Astrocyte (in vitro differentiated cells and primary cell): ENCODE data around the gene PDZD7. TPM values are rescaled to one million over a fixed set of nuclear protein-coding genes. Genes with fewer than 3 reads are reported as not detected.
A peak's percentile ranks its signal among the peaks of the same experiment; 100 is the strongest.

Source experiments
- DNase-seq: peaks from one replicate; pipeline ENCODE4 v3.0.0-alpha.2; 2010; ENCODE audit warnings: low read depth
- FAIRE-seq: peaks from 2 replicates; lab custom pipeline; 2011; peaks lifted over from hg19 to GRCh38; lab: Jason Lieb, UNC
- H2AFZ ChIP-seq: 2 replicates; pipeline ENCODE4 v1.6.0; 2012; ENCODE audit warnings: low read depth, low read length, inconsistent platforms
- H3K27ac ChIP-seq: 2 replicates; pipeline ENCODE4 v1.5.1; 2011; ENCODE audit warnings: low read depth, low read length, inconsistent platforms
- H3K27me3 ChIP-seq: 2 replicates; pipeline ENCODE4 v1.6.0; 2011; ENCODE audit warnings: low read length, inconsistent platforms; ENCODE audit not compliant: insufficient read depth
- H3K36me3 ChIP-seq: 2 replicates; pipeline ENCODE4 v1.5.1; 2011; ENCODE audit warnings: low read length, inconsistent platforms; ENCODE audit not compliant: insufficient read depth
- H3K4me1 ChIP-seq: 2 replicates; pipeline ENCODE4 v1.5.1; 2011; ENCODE audit warnings: low read length, inconsistent platforms; ENCODE audit not compliant: insufficient read depth
- H3K4me2 ChIP-seq: 2 replicates; pipeline ENCODE4 v1.6.0; 2012; ENCODE audit warnings: low read length, inconsistent platforms
- H3K4me3 ChIP-seq: 2 replicates; pipeline ENCODE4 v1.5.1; 2011; ENCODE audit warnings: low read depth, mild to moderate bottlenecking, low read length, inconsistent platforms; ENCODE audit not compliant: insufficient read depth
- H3K79me2 ChIP-seq: 2 replicates; pipeline ENCODE4 v1.6.0; 2012; ENCODE audit warnings: mild to moderate bottlenecking, low read length, inconsistent platforms; ENCODE audit not compliant: insufficient read depth
- H3K9ac ChIP-seq: 2 replicates; pipeline ENCODE4 v1.6.0; 2012; ENCODE audit warnings: mild to moderate bottlenecking, low read length, inconsistent platforms
- H3K9me3 ChIP-seq: 2 replicates; pipeline ENCODE4 v1.5.1; 2012; ENCODE audit warnings: low read depth, mild to moderate bottlenecking, low read length, inconsistent platforms; ENCODE audit not compliant: insufficient read depth
- H4K20me1 ChIP-seq: 2 replicates; pipeline ENCODE4 v1.6.0; 2012; ENCODE audit warnings: low read length, inconsistent platforms; ENCODE audit not compliant: insufficient read depth
- H3K27ac Mint-ChIP-seq: one replicate; pipeline ENCODE4 v1.8.0; 2021; ENCODE audit warnings: mild to moderate bottlenecking, mixed read lengths; ENCODE audit not compliant: unreplicated experiment
- H3K27me3 Mint-ChIP-seq: one replicate; pipeline ENCODE4 v1.8.0; 2021; ENCODE audit warnings: low read depth, mixed read lengths; ENCODE audit not compliant: unreplicated experiment
- H3K36me3 Mint-ChIP-seq: one replicate; pipeline ENCODE4 v1.8.0; 2021; ENCODE audit warnings: low read depth, mixed read lengths; ENCODE audit not compliant: unreplicated experiment
- H3K4me1 Mint-ChIP-seq: one replicate; pipeline ENCODE4 v1.8.0; 2021; ENCODE audit warnings: low read depth, mixed read lengths; ENCODE audit not compliant: unreplicated experiment
- H3K4me3 Mint-ChIP-seq: one replicate; pipeline ENCODE4 v1.8.0; 2021; ENCODE audit warnings: mild to moderate bottlenecking, moderate library complexity, mixed read lengths; ENCODE audit not compliant: unreplicated experiment
- H3K9me3 Mint-ChIP-seq: one replicate; pipeline ENCODE4 v1.8.0; 2021; ENCODE audit warnings: mild to moderate bottlenecking, mixed read lengths; ENCODE audit not compliant: unreplicated experiment
- CTCF ChIP-seq: IDR thresholded peaks from 2 replicates; pipeline ENCODE4 v1.5.1; 2011; ENCODE audit warnings: low read depth, mild to moderate bottlenecking, inconsistent platforms, low read length, moderate library complexity; ENCODE audit not compliant: insufficient read depth
- EZH2 ChIP-seq: IDR thresholded peaks from 2 replicates; pipeline ENCODE4 v1.6.1; 2012; ENCODE audit warnings: mild to moderate bottlenecking, low read length, inconsistent platforms; ENCODE audit not compliant: insufficient read depth
- total RNA-seq: library from RNA; stranded (reverse); gene quantifications from 2 replicates; pipeline ENCODE4 v1.2.1, GENCODE V29; 2021

The PDZD7 gene
- total RNA-seq, 1 donor from 2014 or later, result 4.5 TPM

DNA sequence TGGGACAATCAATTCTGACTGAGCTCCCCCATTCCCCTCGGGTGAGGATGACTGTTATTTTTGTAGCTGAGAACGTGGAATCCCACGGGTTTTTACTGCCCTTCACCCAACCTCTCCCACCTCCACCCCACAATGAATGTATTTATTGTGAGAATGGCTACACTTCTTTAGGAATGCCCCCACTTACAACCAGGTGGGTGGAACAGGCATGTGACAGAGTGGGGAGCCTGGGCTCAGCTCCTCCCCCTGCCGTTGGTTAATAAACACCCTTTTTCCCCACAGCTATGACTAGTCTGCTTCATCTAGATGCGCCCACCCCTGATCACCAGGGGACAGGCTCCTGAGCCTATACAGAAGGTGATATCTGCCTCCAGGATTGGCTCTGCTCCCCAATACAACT is 45.6 kb downstream of the PDZD7 start:
- TF ChIP-seq EZH2 (no peak), CTCF (no peak)
- Histone ChIP-seq H3K27ac (no peak overlapping the region), H3K4me1 (peaks cover 19% of the 10 kb centered on the region), H3K9ac (no peak overlapping the region), H2AFZ (no peak overlapping the region), H3K4me2 (no peak overlapping the region), H4K20me1 (peaks cover 26% of the 10 kb centered on the region), H3K79me2 (peaks cover 45% of the 10 kb centered on the region), H3K4me3 (no peak overlapping the region), H3K27me3 (no peaks in the 10 kb centered on the region), H3K9me3 (no peaks in the 10 kb centered on the region), H3K36me3 (peaks cover 15% of the 10 kb centered on the region)
- H3K27me3 Mint-ChIP-seq, result no peaks in the 10 kb centered on the region
- H3K4me3 Mint-ChIP-seq, result peak overlapping the region; percentile 95
- H3K9me3 Mint-ChIP-seq, result peaks cover 3% of the 10 kb centered on the region
- no peak overlapping the region for H3K27ac Mint-ChIP-seq
- FAIRE-seq (no peak), DNase-seq (no peak)
- peaks cover 10% of the 10 kb centered on the region for H3K4me1 Mint-ChIP-seq
- peaks cover 23% of the 10 kb centered on the region for H3K36me3 Mint-ChIP-seq

DNA sequence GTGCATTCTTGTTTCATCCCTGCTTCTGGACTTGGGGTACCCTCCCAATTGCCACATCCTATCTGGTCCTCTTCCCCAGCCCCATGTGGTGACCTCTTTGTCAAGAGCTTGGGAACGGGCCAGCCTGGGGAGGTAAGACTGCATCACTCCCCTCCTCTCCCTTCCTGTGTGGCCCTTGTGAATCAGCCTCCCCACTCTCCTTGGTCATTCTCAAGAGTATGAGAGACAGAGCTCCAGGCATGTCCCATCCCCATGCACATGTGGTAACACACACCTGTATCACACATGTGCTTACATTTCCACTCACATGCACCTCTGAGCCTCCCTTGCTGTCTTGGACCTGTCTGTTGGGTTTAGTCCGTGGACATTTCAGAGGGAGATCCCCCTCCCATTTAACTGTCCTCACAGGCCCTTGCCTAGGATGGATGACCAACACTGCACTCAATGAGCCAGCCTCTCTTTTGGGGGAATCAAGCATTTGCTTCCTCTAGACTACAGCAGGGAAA is 46.2 kb downstream of the PDZD7 start:
- Histone ChIP-seq H3K4me3 (no peak overlapping the region), H3K9me3 (no peaks in the 10 kb centered on the region), H3K27me3 (no peaks in the 10 kb centered on the region), H3K9ac (no peak overlapping the region), H2AFZ (no peak overlapping the region), H3K27ac (no peak overlapping the region), H4K20me1 (peaks cover 26% of the 10 kb centered on the region), H3K4me2 (no peak overlapping the region), H3K36me3 (peaks cover 11% of the 10 kb centered on the region), H3K4me1 (peaks cover 19% of the 10 kb centered on the region), H3K79me2 (peaks cover 39% of the 10 kb centered on the region)
- H3K27ac Mint-ChIP-seq, result no peak overlapping the region
- no peak for DNase-seq
- TF ChIP-seq CTCF (no peak), EZH2 (no peak)
- peaks cover 10% of the 10 kb centered on the region for H3K4me1 Mint-ChIP-seq
- H3K9me3 Mint-ChIP-seq, result peaks cover 3% of the 10 kb centered on the region
- no peaks in the 10 kb centered on the region for H3K27me3 Mint-ChIP-seq
- H3K36me3 Mint-ChIP-seq, result peaks cover 24% of the 10 kb centered on the region
- no peak for FAIRE-seq
- H3K4me3 Mint-ChIP-seq, result no peak overlapping the region

DNA sequence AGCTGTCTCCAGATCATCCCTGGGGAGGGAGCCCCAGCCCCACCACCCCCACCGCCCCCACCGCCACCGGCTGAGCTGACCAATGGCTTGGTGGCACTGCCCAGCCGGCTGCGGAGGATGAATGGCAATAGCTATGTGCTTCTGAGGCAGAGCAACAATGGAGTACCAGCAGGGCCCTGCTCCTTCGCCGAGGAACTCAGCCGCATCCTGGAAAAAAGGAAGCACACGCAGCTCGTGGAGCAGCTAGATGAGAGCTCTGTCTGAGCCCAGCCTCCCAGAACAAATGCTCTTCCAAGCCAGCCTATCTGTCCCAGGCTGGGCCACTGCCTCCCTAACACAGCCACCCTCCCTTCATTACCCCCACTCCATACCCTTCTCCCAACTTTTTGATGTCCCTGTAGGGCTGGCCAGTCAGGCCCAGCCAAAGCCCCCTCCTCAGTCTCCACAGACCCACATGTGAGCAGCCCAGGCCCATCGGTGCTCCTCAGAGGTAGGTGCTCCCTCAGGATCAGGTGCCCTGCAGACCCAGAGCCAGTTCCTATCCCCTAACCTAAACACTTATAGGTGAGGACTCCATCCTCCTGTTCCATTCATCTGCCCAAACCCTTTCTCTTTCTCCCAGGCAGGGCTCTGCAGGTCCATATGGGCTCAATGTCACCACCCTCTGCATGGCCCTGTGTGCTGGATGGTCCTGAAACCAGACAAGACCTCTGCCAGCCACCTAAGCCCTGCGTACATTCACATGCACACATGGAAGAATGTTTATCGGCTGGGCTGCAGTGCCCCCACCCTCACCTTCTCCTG is 46.9 kb downstream of the PDZD7 start:
- Histone ChIP-seq H3K9ac (no peak overlapping the region), H3K27ac (no peak overlapping the region), H2AFZ (no peak overlapping the region), H3K27me3 (no peaks in the 10 kb centered on the region), H3K4me2 (no peak overlapping the region), H4K20me1 (peaks cover 26% of the 10 kb centered on the region), H3K9me3 (no peaks in the 10 kb centered on the region), H3K79me2 (peaks cover 33% of the 10 kb centered on the region), H3K4me3 (no peak overlapping the region), H3K4me1 (peaks cover 19% of the 10 kb centered on the region), H3K36me3 (peaks cover 4% of the 10 kb centered on the region)
- DNase-seq (no peak), FAIRE-seq (no peak)
- Mint-ChIP-seq H3K27ac (no peak overlapping the region), H3K9me3 (peaks cover 3% of the 10 kb centered on the region), H3K36me3 (peaks cover 21% of the 10 kb centered on the region), H3K27me3 (no peaks in the 10 kb centered on the region), H3K4me1 (peaks cover 10% of the 10 kb centered on the region), H3K4me3 (no peak overlapping the region)
- no peak for TF ChIP-seq CTCF
